Hypothalamus (tissue), 51 donors: Measurements from ENCODE around the gene SLC7A6OS.

Source experiments
- DNase-seq, 51 donors: peaks; one replicate each; lab custom pipeline; 2025; lab: John Stamatoyannopoulos, UW

The SLC7A6OS gene

GRCh38 chr16:68257906-68258800, 52.6 kb downstream of the SLC7A6OS start:
- DNase-seq = no peak

- peak in 2 of 51 donors; percentile 4 to 10 for DNase-seq
Observed at GRCh38 chr16:68257251-68257905, 53.4 kb downstream of the SLC7A6OS start.

- DNase-seq = no peak
Observed at GRCh38 chr16:68255712-68256111, 55.0 kb downstream of the SLC7A6OS start.

GRCh38 chr16:68253721-68254120, 57.0 kb downstream of the SLC7A6OS start:
- no peak for DNase-seq

GRCh38 chr16:68252383-68252782, 58.4 kb downstream of the SLC7A6OS start:
- no peak for DNase-seq

- no peak for DNase-seq
Observed at GRCh38 chr16:68251832-68252231, 58.9 kb downstream of the SLC7A6OS start.

GRCh38 chr16:68250951-68251350, 59.8 kb downstream of the SLC7A6OS start:
- DNase-seq = no peak

GRCh38 chr16:68249371-68249770, 61.4 kb downstream of the SLC7A6OS start:
- DNase-seq = no peak
